Smooth muscle cell of the pulmonary artery (primary cell): ENCODE data around the gene POLR2I. TPM values are rescaled to one million over a fixed set of nuclear protein-coding genes. Genes with fewer than 3 reads are reported as not detected.

ENCODE experiments used
- total RNA-seq: library from RNA; depleted of rRNA; stranded (reverse); fragments of >200 nt; gene quantifications from 2 replicates; pipeline ENCODE4 v1.2.3, GENCODE V29; 2014

POLR2I gene
- 65.5 and 83.0 TPM in 2 replicates for total RNA-seq

DNA sequence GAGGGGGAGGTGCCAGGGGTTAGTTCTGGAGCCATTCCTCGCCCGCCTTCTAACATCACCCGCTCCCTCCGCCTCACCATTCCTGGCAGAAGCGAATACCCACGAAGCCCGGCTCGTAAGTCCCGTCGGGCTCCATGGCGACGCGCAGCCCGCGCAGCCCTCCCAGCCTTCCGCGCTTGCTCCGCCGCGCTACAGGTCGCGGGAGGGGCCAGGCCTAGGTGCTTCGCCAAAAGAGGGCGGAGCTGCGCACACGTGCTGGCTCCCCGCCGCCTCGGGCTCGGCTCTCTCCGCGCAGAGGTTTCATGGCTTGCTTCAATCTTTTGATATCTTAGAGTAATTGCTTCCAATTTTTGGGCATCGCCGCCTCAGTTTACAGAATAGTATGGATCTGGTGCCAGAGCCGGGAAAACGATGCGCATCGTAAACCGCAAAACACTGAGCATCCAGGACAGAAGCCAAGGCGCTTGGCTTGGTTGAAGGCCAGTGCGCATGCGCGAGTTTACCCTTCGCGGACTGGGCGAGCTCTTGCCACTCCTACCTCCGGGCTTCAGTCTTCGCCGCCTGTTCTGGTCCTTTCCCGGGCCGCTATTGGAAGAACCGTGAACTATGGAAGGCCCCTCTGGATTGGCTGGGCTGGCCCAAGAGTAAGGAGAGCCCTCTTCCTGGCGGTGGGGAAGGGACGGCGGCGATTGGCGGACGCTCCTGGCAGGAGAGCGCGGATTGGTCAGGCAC, at the start of gene POLR2I:
POLR2I (minus strand) TSS at position 155 of the 732 bp plus-strand sequence; CDS start at position 136, 19 bp downstream.

DNA sequence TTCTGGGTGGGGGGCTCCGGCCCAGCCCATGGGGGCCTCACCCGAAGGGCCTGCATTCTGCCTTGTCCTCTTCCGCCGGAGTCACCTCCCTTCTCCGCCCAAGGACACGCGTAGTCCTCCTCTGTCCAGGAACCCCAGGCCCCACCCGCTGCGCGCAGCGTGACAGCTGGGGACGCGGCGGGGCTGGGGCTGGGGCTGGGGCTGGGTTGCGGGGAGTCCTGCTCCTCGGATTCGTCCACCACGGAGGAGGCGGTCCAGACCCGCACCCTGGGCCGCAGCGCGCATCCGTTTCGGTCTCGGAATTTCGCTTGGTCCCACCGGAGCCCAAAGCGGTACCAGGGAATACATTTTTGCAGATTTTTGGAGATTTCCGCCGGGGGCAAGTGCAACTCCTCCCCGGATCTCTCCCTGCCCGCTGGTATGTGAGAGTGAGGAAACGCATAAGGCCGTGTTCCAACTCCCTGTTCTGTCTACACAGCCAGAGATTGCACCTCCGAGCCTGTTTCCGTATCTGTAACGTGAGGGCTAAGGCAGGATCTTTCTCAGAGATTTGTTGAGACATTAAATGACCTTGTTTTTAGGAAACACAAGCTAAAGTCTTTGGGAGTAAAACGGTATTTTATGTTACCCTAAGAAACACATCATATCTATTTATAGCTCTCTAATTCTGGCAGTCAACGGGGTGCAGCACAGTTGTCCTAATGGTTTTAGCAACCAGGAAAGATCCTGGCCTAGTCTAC, 37.8 kb upstream of the POLR2I start, which contains the start of gene COX7A1:
COX7A1 (minus strand) TSS at position 96 of the 740 bp plus-strand sequence; CDS start at position 56, 40 bp downstream.

DNA sequence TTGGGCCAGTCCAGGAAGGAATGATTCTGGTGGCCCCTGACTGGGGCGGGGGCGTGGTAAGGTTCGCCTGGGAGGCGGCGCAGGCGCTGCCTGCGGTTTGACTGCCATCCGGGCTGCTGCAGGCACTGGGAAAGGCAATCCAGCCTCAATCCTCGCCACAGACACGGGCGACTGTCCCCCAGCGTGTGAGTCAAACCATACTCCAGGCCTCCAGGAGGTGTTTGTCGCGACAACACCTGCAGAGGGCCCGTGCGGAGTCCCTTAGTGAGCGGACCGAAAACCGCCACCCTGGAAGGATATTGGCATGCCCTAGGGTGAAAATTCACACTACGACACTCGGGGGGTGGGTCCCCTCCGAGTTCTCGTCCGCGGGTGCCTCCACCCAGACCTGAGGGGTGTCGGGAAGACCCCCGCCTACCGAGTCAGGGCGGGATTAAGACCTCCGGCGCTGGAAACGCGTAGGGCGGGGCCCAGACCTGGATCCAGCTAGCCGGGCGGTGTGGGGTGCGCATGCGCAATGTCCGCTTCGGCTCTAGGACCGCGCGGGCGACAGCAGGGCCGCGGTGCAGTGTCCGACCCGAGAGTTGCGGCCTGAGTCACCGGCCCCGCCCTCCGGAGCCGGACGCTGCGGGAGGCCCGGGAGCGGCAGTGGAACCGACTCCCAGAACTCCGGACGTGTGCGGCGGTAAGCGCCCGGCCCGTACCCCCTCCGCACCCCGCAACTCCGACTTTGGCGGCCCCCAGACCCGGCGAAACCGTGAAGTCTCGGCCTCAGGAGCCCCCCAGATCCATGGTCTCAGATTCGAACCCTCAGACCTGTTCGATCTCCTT, 25.0 kb upstream of the POLR2I start, which contains the start of gene CAPNS1:
CAPNS1 (plus strand) TSS at position 594 of the 831 bp plus-strand sequence. CDS start 946 bp downstream, outside the sequence.

DNA sequence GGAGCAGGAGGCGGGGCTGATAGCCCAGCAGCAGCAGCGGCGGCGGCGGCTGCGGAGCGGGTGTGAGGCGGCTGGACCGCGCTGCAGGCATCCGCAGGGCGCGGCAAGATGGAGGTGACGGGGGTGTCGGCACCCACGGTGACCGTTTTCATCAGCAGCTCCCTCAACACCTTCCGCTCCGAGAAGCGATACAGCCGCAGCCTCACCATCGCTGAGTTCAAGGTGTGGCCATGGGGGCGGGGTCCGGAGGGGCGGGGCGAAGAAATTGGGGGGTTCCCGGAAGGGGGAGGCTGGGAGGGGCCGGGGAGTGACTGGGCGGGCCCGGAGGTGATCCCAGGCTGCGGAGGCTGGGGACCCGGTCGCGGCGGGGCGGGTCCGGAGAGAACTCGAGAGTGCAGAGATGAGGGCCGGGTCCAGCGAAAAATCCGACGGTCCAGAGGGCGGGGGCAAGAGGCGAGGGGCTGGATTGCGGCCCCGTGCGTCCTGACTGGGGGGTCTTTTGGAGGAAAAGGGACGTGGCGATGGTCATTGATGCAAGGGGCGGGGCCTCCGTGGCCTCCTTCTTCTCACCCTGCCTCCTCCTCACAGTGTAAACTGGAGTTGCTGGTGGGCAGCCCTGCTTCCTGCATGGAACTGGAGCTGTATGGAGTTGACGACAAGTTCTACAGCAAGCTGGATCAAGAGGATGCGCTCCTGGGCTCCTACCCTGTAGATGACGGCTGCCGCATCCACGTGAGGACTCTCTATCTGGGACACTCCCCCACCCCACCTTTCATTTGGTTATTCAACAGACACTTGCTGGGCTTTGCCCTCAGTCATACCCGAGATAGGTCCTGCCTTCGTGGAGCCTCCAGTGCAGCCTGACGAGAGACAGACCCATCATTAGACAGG, 1.0 kb upstream of the POLR2I start, which contains the start of gene TBCB:
TBCB (plus strand) TSS at position 16 of the 891 bp plus-strand sequence; CDS start at position 109, 93 bp downstream.

DNA sequence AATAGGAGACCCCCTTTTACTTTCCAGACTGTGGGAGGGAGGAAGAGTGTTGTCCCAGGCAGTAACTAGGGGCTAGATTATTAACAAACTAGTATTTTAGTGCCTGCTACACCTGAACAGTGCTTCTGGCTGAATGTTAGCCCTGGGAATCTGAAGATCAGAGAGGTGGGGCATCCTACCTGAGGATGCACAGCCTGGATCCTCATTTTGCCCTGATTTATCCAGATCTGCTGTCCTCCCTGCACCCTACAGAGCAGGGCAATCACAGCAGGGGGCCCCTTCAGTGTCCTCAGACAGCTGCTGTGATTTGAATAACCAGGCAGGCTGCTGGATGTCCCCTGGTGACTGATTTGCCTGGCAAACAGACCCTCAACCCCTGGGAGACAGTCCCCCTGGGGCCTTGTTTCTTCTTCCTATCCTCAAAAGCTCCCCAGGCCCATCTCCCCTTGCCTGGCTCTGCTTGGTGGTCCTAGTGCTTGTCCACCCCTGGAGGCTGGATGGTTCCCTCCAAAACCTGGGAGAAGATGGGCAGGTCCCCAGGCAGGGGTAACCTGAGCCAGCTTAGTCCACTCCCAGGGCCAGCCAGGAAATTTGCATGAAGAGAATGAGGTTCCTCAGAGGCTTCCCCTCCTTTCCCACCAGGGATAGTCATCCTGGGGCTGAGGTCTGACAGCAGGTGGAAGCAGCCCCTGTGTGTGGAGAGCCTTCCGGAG, 4.0 kb downstream of the POLR2I start, which contains the start of gene OVOL3:
OVOL3 (plus strand) TSS at position 657 of the 713 bp plus-strand sequence. CDS start 60 bp downstream, outside the sequence.

Other genes starting within 250 kb of the POLR2I start
- gene APLP1, start 246.3 kb downstream of the POLR2I start, total RNA-seq, result 23.2 and 28.9 TPM in 2 replicates
- 2.5 and 5.2 TPM in 2 replicates for gene NFKBID, start 214.3 kb downstream of the POLR2I start, total RNA-seq
- gene HCST, start 212.3 kb downstream of the POLR2I start, total RNA-seq, result 0.46 and 1.2 TPM in 2 replicates
- not detected in 2 replicates for gene TYROBP, start 206.6 kb downstream of the POLR2I start, total RNA-seq
- gene LRFN3, start 178.5 kb downstream of the POLR2I start, total RNA-seq, result 5.1 and 7.1 TPM in 2 replicates
- 7.7 and 8.0 TPM in 2 replicates for gene SDHAF1, start 119.7 kb downstream of the POLR2I start, total RNA-seq
- 0.13 and 0.20 TPM in 2 replicates for gene SYNE4, start 106.1 kb downstream of the POLR2I start, total RNA-seq
- 12.6 and 18.2 TPM in 2 replicates for gene ALKBH6, start 100.7 kb downstream of the POLR2I start, total RNA-seq
- 31.5 and 42.9 TPM in 2 replicates for gene CLIP3, start 82.0 kb downstream of the POLR2I start, total RNA-seq
- 3.3 and 5.5 TPM in 2 replicates for gene THAP8, start 60.6 kb downstream of the POLR2I start, total RNA-seq
- gene WDR62, start 60.0 kb downstream of the POLR2I start, total RNA-seq, result 1.7 and 2.3 TPM in 2 replicates
- gene OVOL3, start 3.7 kb downstream of the POLR2I start, total RNA-seq, result not detected in 2 replicates
- gene TBCB, start 593 bp upstream of the POLR2I start, total RNA-seq, result 172 and 201 TPM in 2 replicates
- gene CAPNS1, start 25.2 kb upstream of the POLR2I start, total RNA-seq, result 461 and 505 TPM in 2 replicates
- gene COX7A1, start 37.6 kb upstream of the POLR2I start, total RNA-seq, result 13.2 and 34.2 TPM in 2 replicates
- 7.5 and 8.0 TPM in 2 replicates for gene ZNF565, start 99.8 kb upstream of the POLR2I start, total RNA-seq
- gene ZNF146, start 100.2 kb upstream of the POLR2I start, total RNA-seq, result 64.4 and 67.2 TPM in 2 replicates